Activated T-helper 2 cell treated with anti-CD3 and anti-CD28 coated beads, Interferon-gamma antibody, Interleukin-2, Interleukin-4, amounts not matched to agents 10 μg/mL and 5 μg/mL and 100 μg/mL, durations not matched to agents 14 hours and 24 hours and 36 hours (primary cell): ENCODE results near the gene ZNF532. TPM values are rescaled to one million over a fixed set of nuclear protein-coding genes. Genes with fewer than 3 reads are reported as not detected.
A peak's percentile ranks its signal among the peaks of the same experiment; 100 is the strongest.
"Not testable (repeated sequence)": the region's sequence is repeated elsewhere in the genome, so short reads cannot be mapped to it uniquely, and the experiment has no call there.

Experiments
- DNase-seq: peaks from one replicate; pipeline ENCODE4 v3.0.0; 2021; ENCODE audit warnings: low spot score
- H3K27ac Mint-ChIP-seq: one replicate; pipeline ENCODE4 v1.8.0; 2021; ENCODE audit warnings: mixed read lengths
- H3K27me3 Mint-ChIP-seq: one replicate; pipeline ENCODE4 v1.8.0; 2021; ENCODE audit warnings: low read depth, mixed read lengths
- H3K36me3 Mint-ChIP-seq: one replicate; pipeline ENCODE4 v1.8.0; 2021; ENCODE audit warnings: low read depth, mixed read lengths
- H3K4me1 Mint-ChIP-seq: one replicate; pipeline ENCODE4 v1.8.0; 2021; ENCODE audit warnings: low read depth, mixed read lengths
- H3K4me3 Mint-ChIP-seq: one replicate; pipeline ENCODE4 v1.8.0; 2021; ENCODE audit warnings: low read depth, mild to moderate bottlenecking, moderate library complexity, mixed read lengths
- H3K9me3 Mint-ChIP-seq: one replicate; pipeline ENCODE4 v1.8.0; 2021; ENCODE audit warnings: mixed read lengths
- intact Hi-C: fragments of 100-400 bp; cut with micrococcal nuclease; formaldehyde crosslinking; loops from one replicate; pipeline ENCODE4 v1.15.1; 2023
- total RNA-seq: library from RNA; stranded (reverse); gene quantifications from 2 replicates; pipeline ENCODE4 v1.2.3, GENCODE V29; 2022

Gene ZNF532, protein sequence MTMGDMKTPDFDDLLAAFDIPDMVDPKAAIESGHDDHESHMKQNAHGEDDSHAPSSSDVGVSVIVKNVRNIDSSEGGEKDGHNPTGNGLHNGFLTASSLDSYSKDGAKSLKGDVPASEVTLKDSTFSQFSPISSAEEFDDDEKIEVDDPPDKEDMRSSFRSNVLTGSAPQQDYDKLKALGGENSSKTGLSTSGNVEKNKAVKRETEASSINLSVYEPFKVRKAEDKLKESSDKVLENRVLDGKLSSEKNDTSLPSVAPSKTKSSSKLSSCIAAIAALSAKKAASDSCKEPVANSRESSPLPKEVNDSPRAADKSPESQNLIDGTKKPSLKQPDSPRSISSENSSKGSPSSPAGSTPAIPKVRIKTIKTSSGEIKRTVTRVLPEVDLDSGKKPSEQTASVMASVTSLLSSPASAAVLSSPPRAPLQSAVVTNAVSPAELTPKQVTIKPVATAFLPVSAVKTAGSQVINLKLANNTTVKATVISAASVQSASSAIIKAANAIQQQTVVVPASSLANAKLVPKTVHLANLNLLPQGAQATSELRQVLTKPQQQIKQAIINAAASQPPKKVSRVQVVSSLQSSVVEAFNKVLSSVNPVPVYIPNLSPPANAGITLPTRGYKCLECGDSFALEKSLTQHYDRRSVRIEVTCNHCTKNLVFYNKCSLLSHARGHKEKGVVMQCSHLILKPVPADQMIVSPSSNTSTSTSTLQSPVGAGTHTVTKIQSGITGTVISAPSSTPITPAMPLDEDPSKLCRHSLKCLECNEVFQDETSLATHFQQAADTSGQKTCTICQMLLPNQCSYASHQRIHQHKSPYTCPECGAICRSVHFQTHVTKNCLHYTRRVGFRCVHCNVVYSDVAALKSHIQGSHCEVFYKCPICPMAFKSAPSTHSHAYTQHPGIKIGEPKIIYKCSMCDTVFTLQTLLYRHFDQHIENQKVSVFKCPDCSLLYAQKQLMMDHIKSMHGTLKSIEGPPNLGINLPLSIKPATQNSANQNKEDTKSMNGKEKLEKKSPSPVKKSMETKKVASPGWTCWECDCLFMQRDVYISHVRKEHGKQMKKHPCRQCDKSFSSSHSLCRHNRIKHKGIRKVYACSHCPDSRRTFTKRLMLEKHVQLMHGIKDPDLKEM (N-terminal part only)
- total RNA-seq: 3.7 and 4.3 TPM in 2 replicates

DNA sequence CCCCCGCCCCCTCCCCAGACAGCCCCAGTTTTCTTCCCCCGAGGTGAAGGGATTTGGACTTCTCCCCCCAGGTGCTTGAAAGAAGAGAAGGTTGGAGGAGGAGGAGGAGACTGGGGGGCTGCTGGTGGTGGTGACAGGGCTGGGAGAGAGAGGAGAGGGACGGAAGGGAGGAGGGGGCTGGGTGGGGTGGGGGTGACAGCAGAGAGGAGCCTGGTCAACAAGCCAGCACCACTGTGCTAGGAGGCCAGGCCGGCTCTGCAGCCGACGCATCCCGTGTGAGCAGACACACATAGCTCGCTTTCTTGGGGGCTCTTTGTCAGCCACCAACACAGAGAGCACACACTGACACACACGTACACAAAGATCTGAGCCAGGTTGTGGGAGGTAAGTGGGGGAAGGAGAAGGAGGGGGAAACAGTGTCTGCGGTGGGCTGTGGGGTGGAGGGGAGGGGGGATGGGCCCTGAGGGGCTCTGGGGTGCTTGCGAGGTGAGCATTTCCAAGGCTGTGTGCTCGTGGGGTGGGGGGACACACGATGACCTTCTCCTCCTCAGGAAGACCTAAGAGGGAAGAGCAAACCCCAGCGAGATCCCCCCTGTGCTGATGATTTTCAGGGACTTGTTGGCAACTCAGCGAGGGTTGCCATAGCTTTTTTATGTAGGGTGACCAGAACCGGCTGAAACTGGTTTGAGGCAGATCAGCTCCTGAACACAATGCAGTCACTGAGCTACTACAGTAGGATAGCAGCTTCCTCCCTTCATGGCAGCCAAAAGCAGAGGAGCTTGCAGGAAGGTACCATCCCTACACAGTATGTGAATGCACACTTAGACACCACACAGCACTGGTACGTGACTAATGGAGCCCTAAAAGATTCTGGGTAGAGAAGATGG lies at the start of gene ZNF532:
ZNF532 (plus strand) TSS at position 732 of the 887 bp plus-strand sequence. CDS start 53,411 bp downstream, outside the sequence.
- no peak within 1 kb of the TSS for H3K27ac Mint-ChIP-seq
- peaks cover 4% of the 10 kb centered on the region for H3K4me1 Mint-ChIP-seq
- DNase-seq: no peak
- H3K4me3 Mint-ChIP-seq: peak within 1 kb of the TSS; percentile 27
- intact Hi-C loops: no loop called here
- H3K36me3 Mint-ChIP-seq: peaks cover 3% of the 10 kb centered on the region
- no peaks in the 10 kb centered on the region for H3K9me3 Mint-ChIP-seq
- H3K27me3 Mint-ChIP-seq: peaks cover 61% of the 10 kb centered on the region

GRCh38 chr18:58819051-58819450 lies 45.6 kb upstream of the ZNF532 start:
- H3K4me1 Mint-ChIP-seq: peaks cover 7% of the 10 kb centered on the region
- no peaks in the 10 kb centered on the region for H3K9me3 Mint-ChIP-seq
- no peak for DNase-seq
- no peak overlapping the region for H3K4me3 Mint-ChIP-seq
- no peaks in the 10 kb centered on the region for H3K36me3 Mint-ChIP-seq
- H3K27me3 Mint-ChIP-seq: peaks cover 28% of the 10 kb centered on the region
- intact Hi-C loops: no loop called here
- H3K27ac Mint-ChIP-seq: no peak overlapping the region

DNA sequence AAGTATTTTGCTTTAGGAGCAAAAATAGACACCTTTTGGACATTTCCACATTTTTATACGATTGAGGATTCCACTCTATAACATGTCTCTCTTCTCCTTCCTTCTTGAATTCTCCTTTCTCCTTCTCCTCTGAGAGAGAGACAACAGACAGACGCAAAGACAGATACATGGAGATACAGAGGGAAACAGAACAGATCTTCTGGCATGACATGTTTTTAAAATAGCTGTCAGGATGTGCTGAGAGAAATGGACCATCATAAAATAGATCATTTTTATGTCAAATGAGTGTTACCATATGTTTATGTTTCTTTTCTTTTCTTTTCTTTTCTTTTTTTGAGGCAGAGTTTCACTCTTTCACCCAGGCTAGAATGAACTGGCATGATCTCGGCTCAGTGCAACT lies 44.4 kb upstream of the ZNF532 start:
- Mint-ChIP-seq H3K27me3 (peaks cover 25% of the 10 kb centered on the region), H3K4me1 (peaks cover 7% of the 10 kb centered on the region), H3K4me3 (no peak overlapping the region), H3K27ac (no peak overlapping the region), H3K9me3 (no peaks in the 10 kb centered on the region), H3K36me3 (no peaks in the 10 kb centered on the region)
- DNase-seq: no peak
- intact Hi-C loops: no loop called here

DNA sequence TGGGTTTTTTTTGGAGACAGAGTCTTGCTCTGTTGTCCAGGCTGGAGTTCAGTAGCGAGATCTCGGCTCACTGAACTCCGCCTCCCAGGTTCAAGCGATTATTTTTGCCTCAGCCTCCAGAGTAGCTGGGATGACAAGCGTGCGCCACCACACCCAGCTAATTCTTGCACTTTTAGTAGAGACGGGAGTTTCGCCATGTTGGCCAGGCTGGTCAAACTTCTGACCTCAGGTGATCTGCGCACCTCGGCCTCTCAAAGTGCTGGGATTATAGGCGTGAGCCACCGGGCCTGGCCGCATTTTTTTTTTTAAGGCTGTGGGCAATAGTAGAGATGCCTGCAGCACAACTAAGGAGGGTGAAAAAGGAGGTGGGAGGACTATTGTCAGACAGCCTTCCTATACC lies 41.7 kb upstream of the ZNF532 start:
- Mint-ChIP-seq H3K4me3 (no peak overlapping the region), H3K36me3 (no peaks in the 10 kb centered on the region), H3K27ac (no peak overlapping the region), H3K9me3 (no peaks in the 10 kb centered on the region), H3K27me3 (peaks cover 25% of the 10 kb centered on the region), H3K4me1 (peaks cover 7% of the 10 kb centered on the region)
- intact Hi-C loops: no loop called here
- DNase-seq: no peak

DNA sequence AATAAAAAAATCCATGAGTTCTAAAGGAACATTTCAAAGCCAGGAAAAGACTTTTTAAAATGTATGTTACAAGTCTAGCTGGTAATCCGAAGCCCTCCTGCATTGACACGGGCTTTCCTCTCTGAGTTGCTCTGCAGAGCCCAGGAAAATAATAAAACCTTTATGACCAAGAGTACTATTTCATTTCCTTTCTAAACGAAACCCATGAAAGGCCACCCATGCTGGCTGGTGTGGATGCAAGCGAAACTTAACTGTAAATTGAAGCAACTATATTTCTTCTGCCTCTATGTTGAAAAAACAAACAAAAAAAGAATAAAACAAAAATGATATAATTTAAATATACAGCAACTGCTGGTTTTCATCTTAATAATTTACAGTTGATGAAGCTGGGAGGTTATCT lies 41.3 kb upstream of the ZNF532 start:
- DNase-seq: no peak
- H3K9me3 Mint-ChIP-seq: no peaks in the 10 kb centered on the region
- no peak overlapping the region for H3K4me3 Mint-ChIP-seq
- H3K4me1 Mint-ChIP-seq: peaks cover 7% of the 10 kb centered on the region
- H3K27me3 Mint-ChIP-seq: peaks cover 27% of the 10 kb centered on the region
- no peak overlapping the region for H3K27ac Mint-ChIP-seq
- no peaks in the 10 kb centered on the region for H3K36me3 Mint-ChIP-seq
- intact Hi-C loops: no loop called here

DNA sequence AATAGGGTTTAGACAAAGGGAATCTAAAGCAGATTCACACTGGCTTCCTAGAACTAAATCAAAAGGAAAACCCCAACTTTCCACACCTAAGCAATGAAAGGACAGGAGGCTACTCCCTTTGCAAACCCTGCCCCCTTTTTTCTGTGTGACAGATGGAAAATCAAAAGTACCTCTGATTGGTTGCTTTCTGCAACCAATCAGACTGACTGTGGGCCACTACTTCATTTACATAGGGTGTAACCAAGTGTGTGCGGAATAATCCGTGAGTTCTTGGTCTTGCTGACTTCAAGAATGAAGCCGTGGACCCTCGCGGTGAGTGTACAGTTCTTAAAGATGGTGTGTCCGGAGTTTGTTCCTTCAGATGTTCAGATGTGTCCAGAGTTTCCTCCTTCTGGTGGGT lies 37.8 kb upstream of the ZNF532 start:
- H3K9me3 Mint-ChIP-seq, H3K36me3 Mint-ChIP-seq, H3K4me1 Mint-ChIP-seq, DNase-seq, intact Hi-C loops, H3K27ac Mint-ChIP-seq, H3K4me3 Mint-ChIP-seq: not testable (repeated sequence)
- peaks cover 18% of the 10 kb centered on the region for H3K27me3 Mint-ChIP-seq

DNA sequence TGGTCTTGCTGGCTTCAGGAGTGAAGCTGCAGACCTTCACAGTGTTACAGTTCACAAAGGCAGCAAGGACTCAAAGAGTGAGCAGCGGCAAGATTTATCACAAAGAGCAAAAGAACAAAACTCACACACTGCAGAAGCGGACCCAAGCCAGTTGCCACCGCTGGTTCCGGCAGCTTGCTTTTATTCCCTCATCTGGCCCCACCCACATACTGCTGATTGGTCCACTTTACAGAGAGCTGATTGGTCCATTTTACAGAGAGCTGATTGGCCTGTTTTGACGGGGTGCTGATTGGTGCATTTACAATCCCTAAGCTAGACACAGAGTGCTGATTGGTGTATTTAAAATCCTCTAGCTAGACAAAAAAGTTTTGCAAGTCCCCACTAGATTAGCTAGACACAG lies 37.2 kb upstream of the ZNF532 start:
- no peaks in the 10 kb centered on the region for H3K4me1 Mint-ChIP-seq
- no peak overlapping the region for H3K4me3 Mint-ChIP-seq
- H3K27me3 Mint-ChIP-seq: peaks cover 17% of the 10 kb centered on the region
- H3K27ac Mint-ChIP-seq: no peak overlapping the region
- DNase-seq: no peak
- no peaks in the 10 kb centered on the region for H3K9me3 Mint-ChIP-seq
- intact Hi-C loops: no loop called here
- no peaks in the 10 kb centered on the region for H3K36me3 Mint-ChIP-seq

- intact Hi-C loops: no loop called here
- H3K4me1 Mint-ChIP-seq: no peaks in the 10 kb centered on the region
These were observed 36.8 kb upstream of the ZNF532 start for GRCh38 chr18:58827886-58828285.

DNA sequence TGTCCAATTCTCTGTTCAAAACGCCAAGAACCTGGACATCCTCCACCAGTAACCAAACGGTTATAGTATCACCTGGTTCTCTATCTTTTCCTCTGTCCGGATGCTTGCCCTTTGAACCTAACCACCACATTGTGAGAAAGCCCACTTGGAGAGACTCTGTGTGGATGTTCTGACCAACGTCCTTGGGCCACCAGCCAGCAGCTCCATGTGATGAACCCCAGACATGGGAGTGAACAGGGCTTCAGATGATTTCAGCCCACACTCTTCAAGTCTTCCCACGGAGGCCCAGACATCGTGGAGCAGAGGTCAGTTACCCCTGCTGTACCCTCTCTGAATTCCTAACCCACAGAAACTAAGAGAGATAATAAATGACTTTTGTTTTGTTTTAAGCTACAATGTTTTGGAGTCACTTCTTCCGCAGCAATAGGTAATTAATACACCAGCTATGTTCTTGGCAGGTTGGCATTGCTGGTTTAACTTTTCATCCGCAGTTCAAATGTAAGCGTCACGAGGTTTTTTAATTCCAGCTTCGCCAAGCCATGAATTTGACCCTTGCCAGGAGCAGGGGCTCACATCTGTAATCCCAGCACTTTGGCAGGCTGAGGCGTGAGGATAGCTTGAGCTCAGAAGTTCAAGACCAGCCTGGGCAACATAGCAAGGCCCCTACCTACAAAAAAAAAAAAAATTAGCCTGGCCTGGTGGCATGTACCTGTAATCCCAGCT lies 36.1 kb upstream of the ZNF532 start:
- Mint-ChIP-seq H3K9me3 (no peaks in the 10 kb centered on the region), H3K36me3 (no peaks in the 10 kb centered on the region)
- intact Hi-C loops: no loop called here

More at GRCh38 chr18:58827886-58828285, 36.8 kb upstream of the ZNF532 start:
- Mint-ChIP-seq H3K27me3 (peaks cover 16% of the 10 kb centered on the region), H3K4me3 (no peak overlapping the region), H3K27ac (no peak overlapping the region), H3K9me3 (no peaks in the 10 kb centered on the region), H3K36me3 (no peaks in the 10 kb centered on the region)
- no peak for DNase-seq

GRCh38 chr18:58829263-58829662 lies 35.4 kb upstream of the ZNF532 start:
- Mint-ChIP-seq H3K4me1 (no peaks in the 10 kb centered on the region), H3K4me3 (no peak overlapping the region), H3K27me3 (peaks cover 16% of the 10 kb centered on the region), H3K9me3 (no peaks in the 10 kb centered on the region), H3K27ac (no peak overlapping the region), H3K36me3 (no peaks in the 10 kb centered on the region)
- intact Hi-C loops: no loop called here
- no peak for DNase-seq

More for the DNA sequence above, 36.1 kb upstream of the ZNF532 start:
- Mint-ChIP-seq H3K4me3 (no peak overlapping the region), H3K27me3 (peaks cover 16% of the 10 kb centered on the region), H3K27ac (no peak overlapping the region), H3K4me1 (no peaks in the 10 kb centered on the region)
- DNase-seq: no peak

- H3K9me3 Mint-ChIP-seq, H3K4me3 Mint-ChIP-seq, H3K27ac Mint-ChIP-seq, H3K4me1 Mint-ChIP-seq, H3K36me3 Mint-ChIP-seq, DNase-seq, intact Hi-C loops: not testable (repeated sequence)
- H3K27me3 Mint-ChIP-seq: peaks cover 14% of the 10 kb centered on the region
These were observed 34.8 kb upstream of the ZNF532 start for GRCh38 chr18:58829886-58830285.
